ENCODE data around the gene TMEM69.

Gene TMEM69, protein sequence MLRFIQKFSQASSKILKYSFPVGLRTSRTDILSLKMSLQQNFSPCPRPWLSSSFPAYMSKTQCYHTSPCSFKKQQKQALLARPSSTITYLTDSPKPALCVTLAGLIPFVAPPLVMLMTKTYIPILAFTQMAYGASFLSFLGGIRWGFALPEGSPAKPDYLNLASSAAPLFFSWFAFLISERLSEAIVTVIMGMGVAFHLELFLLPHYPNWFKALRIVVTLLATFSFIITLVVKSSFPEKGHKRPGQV

GRCh38 chr1:45687754-45688740 lies at the start of gene TMEM69:
Gene TMEM69, plus strand, starts transcription at chr1:45688181. Its CDS starts 2,888 bp downstream, at chr1:45691069.
- in situ Hi-C loops (cut with HindIII; ENCODE audit: low sequenced_read_pairs), result no loop called here

DNA sequence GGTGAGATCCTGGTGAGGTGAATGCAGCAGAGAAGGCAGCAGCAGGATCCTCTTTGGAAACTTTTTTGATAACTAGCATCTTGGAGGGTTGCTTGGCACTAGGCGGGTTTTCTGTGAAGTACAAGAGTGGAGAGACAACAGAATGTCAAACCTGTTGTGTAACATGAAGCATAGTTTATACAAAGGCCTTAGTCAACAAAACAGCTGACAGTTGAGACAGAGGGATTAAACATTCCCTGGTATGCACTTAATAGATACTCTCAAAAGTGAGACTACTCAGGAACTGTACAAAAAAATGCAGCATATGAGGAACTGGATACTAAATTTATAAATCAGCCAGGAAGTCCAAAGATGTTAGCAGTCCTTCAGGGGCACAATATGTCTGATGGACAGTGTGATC lies 47.7 kb upstream of the TMEM69 start:
- in situ Hi-C loops (cut with HindIII; ENCODE audit: low sequenced_read_pairs), result no loop called here

DNA sequence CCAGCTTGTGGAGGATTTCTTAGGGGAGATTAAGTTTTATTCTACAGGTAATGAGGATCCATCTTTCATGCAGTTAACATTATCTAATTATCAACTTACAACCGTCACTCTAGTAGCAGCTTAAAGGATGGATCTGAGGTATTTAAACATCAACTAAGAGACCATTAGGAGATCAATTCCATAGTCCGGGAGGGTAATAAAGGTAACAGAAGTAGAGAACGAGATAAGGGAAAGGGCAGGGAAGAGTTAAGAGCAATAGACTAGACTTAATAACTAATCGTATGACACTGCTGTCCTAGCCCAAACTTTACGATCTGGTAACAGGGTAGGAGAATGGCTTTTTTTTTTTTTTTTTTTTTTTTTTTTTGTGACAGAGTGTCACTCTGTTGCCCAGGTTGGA lies 44.7 kb upstream of the TMEM69 start:
- in situ Hi-C loops (cut with HindIII; ENCODE audit: low sequenced_read_pairs), result no loop called here

GRCh38 chr1:45643978-45644377 lies 44.0 kb upstream of the TMEM69 start:
- in situ Hi-C loops (cut with HindIII; ENCODE audit: low sequenced_read_pairs), result no loop called here

DNA sequence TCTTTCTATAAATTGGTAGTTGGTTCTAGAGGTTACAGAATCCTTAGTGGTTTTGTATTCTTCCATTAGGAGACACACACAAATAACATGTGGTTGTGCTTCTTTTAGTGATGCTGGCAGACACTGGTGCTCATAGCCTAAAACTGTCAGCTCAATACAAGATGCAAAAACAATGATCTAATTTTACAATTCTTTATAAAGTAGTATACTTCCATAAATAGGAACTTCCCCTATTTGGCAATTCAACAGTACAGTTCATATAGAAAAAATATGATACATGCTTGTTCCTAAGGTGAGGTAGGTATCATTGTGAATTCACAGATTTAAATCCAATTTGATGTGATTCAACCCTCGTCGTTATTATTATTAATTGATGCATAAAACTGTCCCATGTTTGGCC lies 43.3 kb upstream of the TMEM69 start:
- in situ Hi-C loops (cut with HindIII; ENCODE audit: low sequenced_read_pairs), result loop anchor here (5.0 kb wide), 1 partner anchor 53 kb away; no protein-coding TSS in a partner anchor

DNA sequence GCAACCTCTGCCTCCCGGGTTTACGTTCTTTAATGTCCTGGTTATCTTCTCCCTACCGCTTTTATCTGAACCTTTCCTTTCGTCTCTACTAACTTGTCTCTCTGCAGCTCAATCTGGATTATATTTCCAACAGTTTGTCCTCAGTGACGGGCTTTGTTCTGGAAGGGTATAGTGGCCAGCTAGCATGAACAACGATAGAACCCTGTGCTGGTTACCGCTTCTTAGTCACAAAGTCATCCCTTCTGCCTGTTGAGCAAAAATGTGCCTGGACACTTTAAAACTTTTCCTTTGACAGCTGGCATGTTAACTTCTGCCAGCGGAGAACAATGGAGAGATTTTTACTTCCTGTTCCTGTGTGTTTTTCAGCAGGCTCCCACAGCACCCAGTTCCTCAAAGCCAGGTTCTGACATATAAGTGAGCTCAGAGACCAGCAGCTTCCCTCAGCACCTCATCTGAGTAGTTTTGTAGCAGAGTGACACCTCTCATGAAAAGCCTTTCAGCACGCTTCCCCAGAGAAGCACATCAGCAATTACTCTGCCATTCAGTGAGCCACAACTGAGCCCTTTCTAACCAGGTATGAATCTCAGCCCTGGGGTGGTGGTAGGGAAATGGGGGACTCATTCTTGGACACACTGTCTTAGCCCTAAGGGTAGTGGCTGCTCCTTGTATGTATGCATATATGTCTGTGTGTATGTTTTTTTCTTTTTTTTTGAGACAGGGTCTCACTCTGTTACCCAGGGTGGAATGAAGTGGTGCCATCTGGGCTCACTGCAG lies 40.5 kb upstream of the TMEM69 start:
- in situ Hi-C loops (cut with HindIII; ENCODE audit: low sequenced_read_pairs), result loop anchor here (5.0 kb wide), 1 partner anchor 50 kb away; no protein-coding TSS in a partner anchor

GRCh38 chr1:45654540-45655280 lies 33.3 kb upstream of the TMEM69 start:
- in situ Hi-C loops (cut with HindIII; ENCODE audit: low sequenced_read_pairs), result no loop called here

DNA sequence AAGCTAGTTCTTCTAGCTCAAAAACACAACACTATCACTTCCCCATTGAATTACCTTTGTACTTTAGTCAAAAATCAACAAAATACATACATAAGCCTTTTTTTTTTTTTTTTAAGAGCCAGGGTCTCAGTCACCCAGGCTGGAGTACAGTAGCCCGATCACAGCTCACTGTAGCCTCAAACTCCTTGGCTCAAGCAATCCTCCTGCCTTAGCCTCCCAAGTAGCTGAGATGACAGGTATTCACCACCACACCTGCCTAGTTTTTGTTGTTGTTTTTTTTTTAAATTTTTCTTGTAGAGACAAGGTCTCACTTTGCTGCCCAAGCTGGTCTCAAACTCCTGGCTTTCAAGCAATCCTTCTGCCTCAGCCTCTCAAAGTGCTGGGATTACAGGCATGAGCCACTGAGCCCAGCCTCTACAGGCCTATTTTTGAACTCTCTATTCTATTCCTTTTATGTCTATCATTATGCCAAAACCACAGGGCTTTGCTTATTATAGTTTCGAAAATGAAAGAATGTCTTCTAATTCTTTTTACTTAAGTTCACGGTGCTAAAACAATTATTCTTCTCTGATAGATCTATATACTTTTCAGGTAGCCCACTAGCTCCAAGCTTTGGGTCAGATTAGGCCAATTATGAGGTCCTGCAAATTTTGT lies 31.3 kb upstream of the TMEM69 start:
- in situ Hi-C loops (cut with HindIII; ENCODE audit: low sequenced_read_pairs), result no loop called here

DNA sequence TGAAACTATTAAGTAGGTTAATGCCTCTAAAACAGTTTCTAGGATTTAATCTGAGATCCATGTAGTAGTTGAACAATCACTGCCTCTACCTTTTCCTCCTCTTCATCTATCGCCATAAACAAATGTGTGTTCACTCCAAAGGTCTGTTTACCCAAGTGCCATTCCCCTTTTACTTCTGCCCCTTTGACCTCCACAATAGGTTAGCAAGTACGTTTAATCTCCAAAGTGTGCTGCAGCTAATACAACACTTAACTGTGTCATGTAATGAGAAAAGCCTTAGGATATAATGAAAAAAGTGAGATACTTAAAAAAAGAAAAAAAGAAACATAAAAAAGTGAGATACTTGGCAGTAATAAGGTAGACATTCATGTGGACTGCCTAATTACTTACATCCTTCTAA lies 29.8 kb upstream of the TMEM69 start:
- in situ Hi-C loops (cut with HindIII; ENCODE audit: low sequenced_read_pairs), result no loop called here

GRCh38 chr1:45659222-45659621 lies 28.8 kb upstream of the TMEM69 start:
- in situ Hi-C loops (cut with HindIII; ENCODE audit: low sequenced_read_pairs), result no loop called here

DNA sequence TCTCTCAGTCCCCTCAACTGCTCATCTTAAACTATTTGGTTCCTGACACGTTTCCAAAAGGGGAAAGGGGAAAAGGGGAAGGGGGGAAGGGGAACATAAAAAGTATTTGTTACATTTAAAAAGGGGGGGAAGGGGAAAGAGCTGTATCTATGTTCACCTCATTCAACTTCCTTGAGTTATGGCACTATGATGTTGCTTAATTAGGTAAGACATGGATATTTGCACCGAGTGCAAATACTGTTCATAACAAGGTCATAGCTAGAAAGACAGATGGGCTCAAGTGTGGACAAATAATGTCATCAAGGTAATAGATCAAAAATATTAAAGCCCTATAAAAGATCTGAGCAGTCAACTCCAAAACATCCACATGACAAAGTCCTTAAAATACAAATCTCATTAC lies 27.6 kb upstream of the TMEM69 start:
- in situ Hi-C loops (cut with HindIII; ENCODE audit: low sequenced_read_pairs), result no loop called here

GRCh38 chr1:45666836-45667235 lies 21.1 kb upstream of the TMEM69 start:
- in situ Hi-C loops (cut with HindIII; ENCODE audit: low sequenced_read_pairs), result no loop called here

- in situ Hi-C loops (cut with HindIII; ENCODE audit: low sequenced_read_pairs), result no loop called here
These were observed 20.5 kb upstream of the TMEM69 start for GRCh38 chr1:45667321-45668111.

GRCh38 chr1:45668526-45668925 lies 19.5 kb upstream of the TMEM69 start:
- in situ Hi-C loops (cut with HindIII; ENCODE audit: low sequenced_read_pairs), result no loop called here

- in situ Hi-C loops (cut with HindIII; ENCODE audit: low sequenced_read_pairs), result no loop called here
These were observed 18.6 kb upstream of the TMEM69 start for GRCh38 chr1:45669379-45669778.

- in situ Hi-C loops (cut with HindIII; ENCODE audit: low sequenced_read_pairs), result no loop called here
These were observed 17.9 kb upstream of the TMEM69 start for GRCh38 chr1:45669859-45670655.

- in situ Hi-C loops (cut with HindIII; ENCODE audit: low sequenced_read_pairs), result no loop called here
These were observed 14.0 kb upstream of the TMEM69 start for GRCh38 chr1:45673956-45674355.

- in situ Hi-C loops (cut with HindIII; ENCODE audit: low sequenced_read_pairs), result no loop called here
These were observed 13.5 kb upstream of the TMEM69 start for GRCh38 chr1:45674478-45674877.
